Activated naive CD4-positive, alpha-beta T cell treated with anti-CD3 and anti-CD28 coated beads for 36 hours (primary cell): ENCODE data around the gene STK38L. TPM values are rescaled to one million over a fixed set of nuclear protein-coding genes. Genes with fewer than 3 reads are reported as not detected.

Source experiments
- CTCF ChIA-PET: fragments of 350-600 bp; sonication (Branson Sonifier 250); formaldehyde crosslinking; loops from one replicate; lab custom pipeline; 2021; ENCODE audit warnings: antibody characterized with exemption; lab: Charles Lee
- DNase-seq: peaks from one replicate; pipeline ENCODE4 v3.0.0-alpha.2; 2020
- H3K27ac Mint-ChIP-seq: one replicate; pipeline ENCODE4 v1.8.0; 2021; ENCODE audit warnings: mild to moderate bottlenecking, mixed read lengths
- H3K27me3 Mint-ChIP-seq: one replicate; pipeline ENCODE4 v1.8.0; 2021; ENCODE audit warnings: low read depth, mixed read lengths
- H3K36me3 Mint-ChIP-seq: one replicate; pipeline ENCODE4 v1.8.0; 2021; ENCODE audit warnings: low read depth, mixed read lengths
- H3K4me1 Mint-ChIP-seq: one replicate; pipeline ENCODE4 v1.8.0; 2021; ENCODE audit warnings: low read depth, mixed read lengths
- H3K4me3 Mint-ChIP-seq: one replicate; pipeline ENCODE4 v1.8.0; 2021; ENCODE audit warnings: mild to moderate bottlenecking, moderate library complexity, mixed read lengths
- H3K9me3 Mint-ChIP-seq: one replicate; pipeline ENCODE4 v1.8.0; 2021; ENCODE audit warnings: mixed read lengths
- intact Hi-C: fragments of 100-400 bp; cut with micrococcal nuclease; formaldehyde crosslinking; loops from one replicate; pipeline ENCODE4 v1.15.1; 2023
- total RNA-seq, 2 experiments: library from RNA; stranded (reverse); gene quantifications; one replicate each; pipeline ENCODE4 v1.2.3, GENCODE V29; 2021

STK38L gene
- total RNA-seq, 2 experiments from 2014 or later: 21.3 to 21.4 TPM

DNA sequence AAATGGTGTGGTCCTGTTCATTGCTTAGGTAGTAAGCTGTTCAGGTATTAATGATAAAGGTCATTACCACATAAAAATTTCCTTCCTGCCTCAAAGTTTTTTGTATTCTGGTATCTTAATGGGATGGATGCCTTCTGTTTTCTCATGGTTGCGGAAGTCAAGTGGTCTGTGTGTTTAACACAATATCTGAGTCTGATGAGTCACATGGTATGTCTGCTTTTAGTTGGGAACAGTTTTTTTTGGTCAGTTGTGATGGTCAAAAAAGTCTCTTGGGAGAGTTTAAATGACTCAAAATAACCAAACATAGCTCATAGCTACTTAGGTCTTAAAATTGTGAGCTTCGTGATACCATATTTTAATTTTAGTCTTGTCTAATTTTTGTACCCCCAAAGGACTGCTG is 40.7 kb downstream of the STK38L start:
- peaks cover 1% of the 10 kb centered on the region for H3K36me3 Mint-ChIP-seq
- H3K4me3 Mint-ChIP-seq: no peak overlapping the region
- H3K27ac Mint-ChIP-seq: no peak overlapping the region
- CTCF ChIA-PET: interaction anchor here (0.8 to 1.3 kb wide), 4 partner anchors 10 to 143 kb away, joined by 3 to 4 read pairs (median 4); no protein-coding TSS in a partner anchor
- H3K27me3 Mint-ChIP-seq: no peaks in the 10 kb centered on the region
- H3K9me3 Mint-ChIP-seq: no peaks in the 10 kb centered on the region
- intact Hi-C loops: no loop called here
- no peak for DNase-seq
- peaks cover 5% of the 10 kb centered on the region for H3K4me1 Mint-ChIP-seq

DNA sequence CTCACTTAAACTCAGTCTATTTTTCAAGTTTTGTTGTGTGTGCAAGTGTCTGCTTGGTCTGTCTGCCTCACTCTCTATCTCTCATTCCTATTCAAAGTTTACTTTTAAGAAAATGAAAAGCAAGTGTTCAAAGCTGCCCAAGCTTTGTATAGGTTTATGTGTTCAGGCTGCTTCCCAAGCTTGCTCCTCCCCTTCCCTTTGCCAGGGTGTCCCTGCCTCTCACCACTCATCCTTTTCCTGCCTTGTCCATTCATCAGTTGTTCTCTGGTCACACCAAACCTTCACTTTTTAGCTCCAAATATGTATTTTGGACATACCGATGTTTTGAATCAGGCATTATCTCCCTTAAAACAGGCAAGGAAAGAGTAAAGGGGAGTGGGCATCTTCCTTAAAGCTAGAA is 41.3 kb downstream of the STK38L start:
- Mint-ChIP-seq H3K9me3 (no peaks in the 10 kb centered on the region), H3K27me3 (no peaks in the 10 kb centered on the region), H3K27ac (no peak overlapping the region), H3K4me1 (peaks cover 1% of the 10 kb centered on the region), H3K36me3 (peaks cover 1% of the 10 kb centered on the region), H3K4me3 (no peak overlapping the region)
- intact Hi-C loops: no loop called here
- CTCF ChIA-PET: interaction anchor here (0.9 to 1.3 kb wide), 3 partner anchors 21 to 143 kb away, joined by 3 to 5 read pairs (median 4); no protein-coding TSS in a partner anchor
- no peak for DNase-seq

DNA sequence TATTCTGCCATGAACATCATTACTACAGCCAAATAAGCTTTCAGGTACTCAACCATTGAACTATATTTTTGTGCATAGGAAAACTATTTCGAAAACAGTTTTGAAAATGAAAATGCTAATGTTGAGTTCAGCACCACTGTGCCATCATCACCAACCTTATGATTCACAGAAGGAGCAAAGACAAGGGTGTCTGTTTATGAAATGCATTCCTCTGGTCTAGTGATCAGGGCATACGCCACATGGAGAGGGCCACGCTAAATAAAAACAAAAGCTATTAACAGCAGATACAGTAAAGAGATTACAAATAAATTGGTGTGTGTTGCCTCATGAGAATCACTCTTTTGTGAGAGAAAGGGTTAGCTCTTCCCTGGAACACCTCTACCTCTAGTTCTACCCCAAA is 45.3 kb downstream of the STK38L start:
- no peaks in the 10 kb centered on the region for H3K27me3 Mint-ChIP-seq
- H3K27ac Mint-ChIP-seq: no peak overlapping the region

DNA sequence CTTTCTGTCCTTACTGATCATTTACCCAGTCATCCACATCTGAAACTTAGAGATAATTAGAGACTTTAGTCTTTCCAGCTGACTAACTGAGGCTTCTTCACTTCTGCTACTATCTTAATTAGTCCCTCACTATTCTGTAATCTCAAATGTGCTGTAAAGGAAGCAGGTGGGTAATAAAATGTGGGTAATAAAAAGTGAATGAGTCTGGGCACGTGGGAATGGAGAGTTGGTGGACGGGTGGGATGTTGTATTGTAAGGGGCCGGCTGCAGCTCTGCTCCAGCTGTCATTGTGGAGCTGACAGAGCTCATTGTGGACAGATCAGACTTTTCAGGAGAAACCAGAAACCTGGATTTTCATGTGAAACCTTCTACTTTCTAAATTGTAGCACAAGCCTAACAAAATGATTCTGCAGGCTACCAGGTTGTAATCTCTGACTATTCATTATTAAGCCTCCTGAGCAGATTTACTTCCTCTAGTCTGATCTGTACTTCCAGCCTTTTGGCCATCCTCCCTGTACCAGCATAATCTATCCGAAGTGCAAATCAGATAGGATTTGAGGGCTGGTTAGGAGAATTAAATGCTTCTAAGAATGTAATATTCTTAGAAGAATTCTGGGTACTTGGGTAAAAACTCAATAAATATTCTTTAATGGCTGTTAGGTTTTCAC is 46.5 kb downstream of the STK38L start:
- no peaks in the 10 kb centered on the region for H3K36me3 Mint-ChIP-seq
- CTCF ChIA-PET: interaction anchor here (0.7 to 1.3 kb wide), 2 partner anchors 15 to 51 kb away, joined by 3 to 6 read pairs; no protein-coding TSS in a partner anchor
- H3K27me3 Mint-ChIP-seq: no peaks in the 10 kb centered on the region
- no peak overlapping the region for H3K27ac Mint-ChIP-seq
- DNase-seq: no peak
- intact Hi-C loops: no loop called here
- H3K4me1 Mint-ChIP-seq: no peaks in the 10 kb centered on the region
- H3K4me3 Mint-ChIP-seq: no peak overlapping the region
- H3K9me3 Mint-ChIP-seq: no peaks in the 10 kb centered on the region

More for the DNA sequence above, 45.3 kb downstream of the STK38L start:
- Mint-ChIP-seq H3K9me3 (no peaks in the 10 kb centered on the region), H3K36me3 (no peaks in the 10 kb centered on the region), H3K4me3 (no peak overlapping the region), H3K4me1 (no peaks in the 10 kb centered on the region)
- no peak for DNase-seq
- intact Hi-C loops: no loop called here
- CTCF ChIA-PET: interaction anchor here (0.8 kb wide), 1 partner anchor 273 kb away, joined by 3 read pairs; no protein-coding TSS in a partner anchor

DNA sequence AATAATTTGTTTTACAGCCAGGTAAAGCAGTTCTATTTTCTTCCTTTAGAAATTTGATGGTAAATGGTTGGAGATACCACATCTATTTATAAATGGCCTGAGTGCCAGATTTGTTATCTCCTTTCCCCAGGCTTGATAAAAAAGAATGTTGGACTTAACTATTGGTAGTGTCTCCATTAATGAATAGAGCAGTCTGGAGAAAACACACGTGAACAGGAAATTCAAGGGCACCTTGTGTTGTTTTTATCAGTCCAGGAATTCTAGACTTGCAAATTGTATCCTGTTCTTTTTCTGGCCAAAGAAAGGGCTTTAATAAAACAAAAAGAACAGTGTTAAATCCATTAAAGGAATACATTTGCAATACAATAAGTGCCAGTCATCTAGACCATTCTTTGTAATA is 47.8 kb downstream of the STK38L start:
- Mint-ChIP-seq H3K9me3 (no peaks in the 10 kb centered on the region), H3K4me1 (no peaks in the 10 kb centered on the region), H3K4me3 (no peak overlapping the region), H3K36me3 (no peaks in the 10 kb centered on the region), H3K27me3 (no peaks in the 10 kb centered on the region), H3K27ac (no peak overlapping the region)
- no peak for DNase-seq
- intact Hi-C loops: no loop called here
- CTCF ChIA-PET: interaction anchor here (0.6 to 1.3 kb wide), 3 partner anchors 12 to 62 kb away, joined by 3 read pairs; no protein-coding TSS in a partner anchor

DNA sequence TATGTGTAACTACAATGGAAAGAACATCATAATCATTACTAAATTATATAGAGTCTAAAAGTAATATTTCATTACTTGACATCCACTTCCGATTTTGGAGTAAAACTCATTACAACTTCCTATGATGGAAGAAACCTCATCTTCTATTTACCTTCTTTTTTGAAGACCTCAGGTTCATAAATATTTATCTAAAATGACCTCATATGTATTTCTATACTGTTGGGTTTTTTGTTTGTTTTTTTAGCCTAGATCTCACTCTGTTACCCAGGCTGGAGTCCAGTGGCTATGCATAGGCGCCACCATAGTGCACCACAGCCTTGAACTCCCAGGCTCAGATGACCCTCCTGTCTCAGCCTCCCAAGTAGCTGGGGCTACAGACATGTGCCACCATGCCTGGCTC is 48.6 kb downstream of the STK38L start:
- no peak overlapping the region for H3K4me3 Mint-ChIP-seq
- no peak overlapping the region for H3K27ac Mint-ChIP-seq
- H3K36me3 Mint-ChIP-seq: no peaks in the 10 kb centered on the region
- no peaks in the 10 kb centered on the region for H3K9me3 Mint-ChIP-seq
- CTCF ChIA-PET: interaction anchor here (0.6 to 1.3 kb wide), 3 partner anchors 12 to 63 kb away, joined by 3 read pairs; no protein-coding TSS in a partner anchor
- no peak for DNase-seq
- intact Hi-C loops: no loop called here
- H3K4me1 Mint-ChIP-seq: peaks cover 2% of the 10 kb centered on the region
- no peaks in the 10 kb centered on the region for H3K27me3 Mint-ChIP-seq

DNA sequence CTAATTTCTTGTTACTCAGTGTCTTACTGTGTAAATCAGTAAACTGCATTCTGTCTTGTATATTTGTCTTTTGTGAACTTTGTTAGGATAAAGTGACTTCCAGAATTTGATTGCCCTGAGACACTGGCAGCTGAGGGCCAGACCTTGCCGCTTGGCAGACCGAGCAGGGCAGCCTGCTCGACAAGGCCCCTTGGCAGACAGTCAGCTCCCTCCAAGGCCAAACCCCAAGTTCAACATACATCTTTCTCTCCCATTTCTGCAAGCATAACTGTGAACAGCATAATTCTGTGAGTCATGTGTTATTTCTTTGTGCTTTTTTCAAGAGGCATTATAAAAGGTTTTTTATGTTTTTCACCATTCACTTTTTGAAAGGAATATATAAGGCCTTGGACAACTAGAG is 49.4 kb downstream of the STK38L start:
- H3K4me1 Mint-ChIP-seq: peaks cover 6% of the 10 kb centered on the region
- CTCF ChIA-PET: no interaction called here
- DNase-seq: no peak
- no peak overlapping the region for H3K4me3 Mint-ChIP-seq
- H3K9me3 Mint-ChIP-seq: no peaks in the 10 kb centered on the region
- peaks cover 1% of the 10 kb centered on the region for H3K36me3 Mint-ChIP-seq
- H3K27ac Mint-ChIP-seq: no peak overlapping the region
- H3K27me3 Mint-ChIP-seq: no peaks in the 10 kb centered on the region
- intact Hi-C loops: no loop called here

DNA sequence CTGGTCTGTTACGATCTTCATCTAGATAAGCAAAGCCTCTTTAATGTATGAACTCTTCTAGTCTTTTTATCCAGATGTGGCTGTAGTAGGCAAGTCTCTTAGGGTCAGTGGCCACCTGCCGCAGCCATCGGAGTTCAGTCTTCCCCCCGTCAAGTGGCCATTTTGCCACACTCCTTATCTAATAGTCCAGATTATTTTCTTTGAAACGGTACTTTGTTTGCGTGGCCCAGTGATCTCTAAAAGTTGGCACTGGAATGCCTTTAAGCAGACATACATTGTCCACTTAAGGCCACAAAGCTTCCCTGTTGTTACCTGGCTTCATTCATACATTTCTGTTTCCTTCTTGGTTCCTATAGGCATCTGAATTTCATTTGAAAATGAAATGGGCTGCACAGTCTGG is 52.6 kb downstream of the STK38L start:
- H3K4me1 Mint-ChIP-seq: peaks cover 6% of the 10 kb centered on the region
- no peaks in the 10 kb centered on the region for H3K9me3 Mint-ChIP-seq
- DNase-seq: no peak
- no peak overlapping the region for H3K27ac Mint-ChIP-seq
- H3K27me3 Mint-ChIP-seq: no peaks in the 10 kb centered on the region
- peaks cover 3% of the 10 kb centered on the region for H3K36me3 Mint-ChIP-seq
- CTCF ChIA-PET: interaction anchor here (0.9 to 1.1 kb wide), 2 partner anchors 10 to 273 kb away, joined by 3 read pairs; no protein-coding TSS in a partner anchor
- no peak overlapping the region for H3K4me3 Mint-ChIP-seq
- intact Hi-C loops: no loop called here

DNA sequence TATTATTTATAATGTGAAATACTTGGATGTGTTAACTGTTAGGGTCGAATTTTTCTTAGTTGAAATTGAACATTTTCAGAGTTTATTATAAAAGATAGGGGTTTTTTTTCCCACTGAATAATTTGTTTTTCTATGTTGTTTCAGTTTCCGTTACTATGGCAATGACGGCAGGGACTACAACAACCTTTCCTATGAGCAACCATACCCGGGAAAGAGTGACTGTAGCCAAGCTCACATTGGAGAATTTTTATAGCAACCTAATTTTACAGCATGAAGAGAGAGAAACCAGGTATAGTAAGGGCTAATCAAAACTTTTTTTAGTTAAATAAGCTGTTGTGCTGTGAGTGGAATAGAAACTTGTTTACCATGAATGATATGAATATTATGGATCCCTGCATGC is 53.5 kb downstream of the STK38L start:
- CTCF ChIA-PET: interaction anchor here (0.6 to 1.3 kb wide), 3 partner anchors 155 to 406 kb away, joined by 3 to 4 read pairs (median 4); no protein-coding TSS in a partner anchor
- intact Hi-C loops: no loop called here
- H3K4me3 Mint-ChIP-seq: no peak overlapping the region
- no peak overlapping the region for H3K27ac Mint-ChIP-seq
- H3K27me3 Mint-ChIP-seq: no peaks in the 10 kb centered on the region
- no peak for DNase-seq
- H3K4me1 Mint-ChIP-seq: peaks cover 6% of the 10 kb centered on the region
- H3K36me3 Mint-ChIP-seq: peaks cover 3% of the 10 kb centered on the region
- no peaks in the 10 kb centered on the region for H3K9me3 Mint-ChIP-seq

DNA sequence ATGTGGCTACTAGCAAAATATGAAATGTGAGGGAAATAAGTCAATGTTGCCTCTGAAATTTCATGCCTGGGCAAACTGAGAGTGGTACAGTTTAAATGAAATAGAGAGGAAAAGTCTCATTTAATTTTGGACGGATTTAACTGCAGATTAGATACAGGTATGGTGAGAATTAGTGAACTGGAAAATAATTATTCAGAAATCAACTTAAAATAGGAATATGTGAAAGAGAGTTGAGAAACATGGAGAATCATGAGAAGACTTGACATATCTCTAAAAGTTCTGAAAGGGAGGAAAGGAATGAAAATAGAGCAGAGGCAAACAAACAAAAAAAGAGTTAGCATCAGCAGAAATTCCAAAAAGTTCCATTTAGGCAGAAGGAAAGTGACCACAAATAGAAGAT is 55.0 kb downstream of the STK38L start:
- Mint-ChIP-seq H3K27ac (no peak overlapping the region), H3K4me1 (peaks cover 6% of the 10 kb centered on the region), H3K9me3 (no peaks in the 10 kb centered on the region), H3K36me3 (peaks cover 4% of the 10 kb centered on the region), H3K27me3 (no peaks in the 10 kb centered on the region), H3K4me3 (no peak overlapping the region)
- CTCF ChIA-PET: interaction anchor here (0.7 kb wide), 1 partner anchor 208 kb away, joined by 3 read pairs; no protein-coding TSS in a partner anchor
- intact Hi-C loops: no loop called here
- no peak for DNase-seq

DNA sequence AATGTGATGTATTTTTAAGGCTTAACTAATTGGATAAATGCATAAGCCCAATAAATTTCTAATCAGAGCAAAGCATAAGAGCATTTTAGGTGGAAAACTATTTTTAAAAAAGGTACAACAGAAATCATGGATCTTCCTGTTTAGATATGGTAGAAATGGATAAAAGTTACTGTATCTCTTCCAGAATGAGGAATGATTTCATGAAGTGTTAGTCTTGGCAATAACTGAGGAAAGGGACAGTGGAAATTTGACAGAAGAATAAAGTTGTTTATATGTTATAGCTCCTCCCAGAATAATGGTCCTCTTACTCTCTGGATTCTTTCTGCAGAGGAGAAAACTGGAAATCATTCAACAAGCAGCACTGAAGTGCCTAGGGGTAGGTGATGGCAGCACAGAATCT is 56.1 kb downstream of the STK38L start:
- Mint-ChIP-seq H3K4me1 (peaks cover 6% of the 10 kb centered on the region), H3K27ac (no peak overlapping the region), H3K27me3 (no peaks in the 10 kb centered on the region), H3K9me3 (no peaks in the 10 kb centered on the region), H3K4me3 (no peak overlapping the region), H3K36me3 (peaks cover 4% of the 10 kb centered on the region)
- DNase-seq: no peak
- intact Hi-C loops: no loop called here
- CTCF ChIA-PET: no interaction called here

DNA sequence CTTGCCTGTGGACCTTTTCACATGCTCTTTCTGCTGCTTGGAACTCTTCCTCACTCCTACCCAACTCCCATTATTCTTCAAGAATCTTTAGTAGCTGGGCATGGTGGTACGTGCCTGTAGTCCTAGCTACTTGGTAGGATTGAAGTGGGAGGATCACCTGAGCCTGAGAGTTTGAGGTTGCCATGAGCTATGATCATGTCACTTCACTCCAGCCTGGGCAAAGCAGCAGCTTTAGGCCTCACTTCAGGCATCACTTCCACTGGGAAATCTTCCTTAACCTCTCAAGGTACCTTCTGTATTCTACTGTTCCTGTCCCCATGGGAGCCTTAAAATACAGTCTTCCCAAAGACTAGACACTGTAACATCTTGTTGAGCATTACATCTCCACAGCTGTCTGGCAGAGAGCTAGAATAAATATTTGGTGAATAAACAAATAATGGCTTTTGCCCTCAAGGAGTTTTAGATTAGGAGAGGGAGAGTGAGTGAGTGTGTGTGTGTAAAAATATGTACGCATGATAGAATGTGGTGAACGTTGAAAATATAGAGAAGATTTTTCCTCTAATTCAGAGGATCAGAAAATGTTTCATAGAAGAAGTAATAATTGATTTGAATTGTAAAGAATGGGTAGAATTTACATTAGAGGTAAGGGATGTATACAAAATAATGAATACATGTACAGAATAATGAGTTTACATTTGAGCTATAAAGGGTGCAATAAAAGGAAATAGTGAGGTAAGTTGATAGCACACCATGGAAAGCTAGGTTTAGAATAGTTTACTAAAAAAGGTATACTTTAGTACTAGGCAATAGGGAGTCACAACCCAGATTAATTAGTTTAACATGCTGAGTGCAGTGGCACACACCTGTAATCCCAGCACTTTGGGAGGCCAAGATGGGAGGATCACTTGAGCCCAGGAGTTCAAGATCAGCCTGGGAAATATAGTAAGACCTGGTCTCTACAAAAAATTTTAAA is 59.3 kb downstream of the STK38L start:
- Mint-ChIP-seq H3K4me1 (no peaks in the 10 kb centered on the region), H3K27ac (no peak overlapping the region), H3K9me3 (no peaks in the 10 kb centered on the region), H3K4me3 (no peak overlapping the region), H3K36me3 (peaks cover 4% of the 10 kb centered on the region), H3K27me3 (no peaks in the 10 kb centered on the region)
- intact Hi-C loops: loop anchor here (2.0 kb wide), 1 partner anchor 399 kb away; no protein-coding TSS in a partner anchor
- DNase-seq: no peak
- CTCF ChIA-PET: interaction anchor here (0.6 to 6.6 kb wide), 8 partner anchors 17 to 334 kb away, joined by 3 to 95 read pairs (median 3); partner anchors contain the start of genes MED21 and TM7SF3
